ENCODE results near the gene CCDC148. TPM values are rescaled to one million over a fixed set of nuclear protein-coding genes. Genes with fewer than 3 reads are reported as not detected.

CCDC148 gene
- total and polyA plus RNA-seq, 2 donors from 2014 or later: 6.6 to 21.0 TPM

DNA sequence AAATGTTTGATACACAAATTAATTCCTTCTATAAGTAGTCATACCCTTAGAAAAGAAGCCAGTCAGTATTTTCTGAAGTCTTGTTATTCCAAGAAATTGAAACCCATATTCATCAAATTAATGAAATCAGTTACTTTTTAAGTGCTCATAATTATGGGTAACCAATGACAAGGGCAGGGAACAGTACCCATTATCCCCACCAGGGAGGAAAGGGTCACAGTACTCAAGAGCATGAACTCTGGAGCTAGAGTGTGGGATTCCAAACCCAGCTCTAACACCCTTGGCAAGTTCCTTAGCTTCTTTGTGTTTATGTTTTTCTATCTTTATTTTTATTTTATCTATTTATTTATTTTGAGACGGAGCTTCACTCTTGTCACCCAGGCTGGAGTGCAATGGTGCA, 68.4 kb downstream of the CCDC148 start:
- no peaks in the 10 kb centered on the region for H3K27me3 ChIP-seq (ENCODE audit: control insufficient read depth, insufficient read depth, low read length)
- FAIRE-seq: no peak
- H3K9ac ChIP-seq (ENCODE audit: low read length in 3 of 3): no peak overlapping the region
- no peak for DNase-seq
- no peak overlapping the region for H3K4me3 ChIP-seq (ENCODE audit: low read length in 3 of 3)
- H3K27ac ChIP-seq (ENCODE audit: low read depth in 2 of 2, low read length in 2 of 2): no peak overlapping the region
- intact Hi-C loops (cut with DNase I): no loop called here
- no peaks in the 10 kb centered on the region for H3K36me3 ChIP-seq (ENCODE audit: control insufficient read depth in 2 of 3, insufficient read depth in 3 of 3, low read length in 3 of 3)
- TF ChIP-seq, protein P1, sequence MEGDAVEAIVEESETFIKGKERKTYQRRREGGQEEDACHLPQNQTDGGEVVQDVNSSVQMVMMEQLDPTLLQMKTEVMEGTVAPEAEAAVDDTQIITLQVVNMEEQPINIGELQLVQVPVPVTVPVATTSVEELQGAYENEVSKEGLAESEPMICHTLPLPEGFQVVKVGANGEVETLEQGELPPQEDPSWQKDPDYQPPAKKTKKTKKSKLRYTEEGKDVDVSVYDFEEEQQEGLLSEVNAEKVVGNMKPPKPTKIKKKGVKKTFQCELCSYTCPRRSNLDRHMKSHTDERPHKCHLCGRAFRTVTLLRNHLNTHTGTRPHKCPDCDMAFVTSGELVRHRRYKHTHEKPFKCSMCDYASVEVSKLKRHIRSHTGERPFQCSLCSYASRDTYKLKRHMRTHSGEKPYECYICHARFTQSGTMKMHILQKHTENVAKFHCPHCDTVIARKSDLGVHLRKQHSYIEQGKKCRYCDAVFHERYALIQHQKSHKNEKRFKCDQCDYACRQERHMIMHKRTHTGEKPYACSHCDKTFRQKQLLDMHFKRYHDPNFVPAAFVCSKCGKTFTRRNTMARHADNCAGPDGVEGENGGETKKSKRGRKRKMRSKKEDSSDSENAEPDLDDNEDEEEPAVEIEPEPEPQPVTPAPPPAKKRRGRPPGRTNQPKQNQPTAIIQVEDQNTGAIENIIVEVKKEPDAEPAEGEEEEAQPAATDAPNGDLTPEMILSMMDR (IDR thresholded peaks at IDR 0.05; ENCODE audit: borderline replicate concordance, extremely low read depth, insufficient read depth): no peak
- no peaks in the 10 kb centered on the region for H3K4me1 ChIP-seq (ENCODE audit: control insufficient read depth in 2 of 3, insufficient read depth in 2 of 3, low read depth in 1 of 3, low read length in 3 of 3)
- H3K9me3 ChIP-seq (ENCODE audit: control insufficient read depth in 2 of 3, insufficient read depth in 1 of 3, low read length in 3 of 3): no peaks in the 10 kb centered on the region

DNA sequence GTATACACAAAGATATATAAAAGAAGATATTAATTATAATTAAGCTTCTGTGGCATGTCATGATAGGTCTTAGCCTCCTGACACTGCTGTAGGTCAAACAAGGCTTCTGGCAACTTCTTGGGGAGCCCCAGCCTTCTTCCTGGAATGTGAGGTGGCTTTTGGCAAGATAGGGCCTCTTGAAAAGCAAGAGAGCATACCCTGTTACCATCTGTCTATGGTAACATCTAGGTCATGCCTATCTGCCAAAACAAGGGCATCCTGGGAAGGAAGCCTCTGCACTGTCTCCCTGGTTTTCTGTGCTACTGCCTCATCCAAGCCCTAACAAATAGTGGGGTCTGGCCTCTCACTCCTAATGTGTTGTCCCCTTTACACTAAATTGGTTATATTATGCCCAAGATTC, 70.9 kb downstream of the CCDC148 start:
- no peak for FAIRE-seq
- no peaks in the 10 kb centered on the region for H3K36me3 ChIP-seq (ENCODE audit: control insufficient read depth in 2 of 3, insufficient read depth in 3 of 3, low read length in 3 of 3)
- no peak overlapping the region for H3K27ac ChIP-seq (ENCODE audit: low read depth in 2 of 2, low read length in 2 of 2)
- H3K4me3 ChIP-seq (ENCODE audit: low read length in 3 of 3): no peak overlapping the region
- DNase-seq: no peak
- H3K27me3 ChIP-seq (ENCODE audit: control insufficient read depth, insufficient read depth, low read length): no peaks in the 10 kb centered on the region
- no peaks in the 10 kb centered on the region for H3K4me1 ChIP-seq (ENCODE audit: control insufficient read depth in 2 of 3, insufficient read depth in 2 of 3, low read depth in 1 of 3, low read length in 3 of 3)
- H3K9ac ChIP-seq (ENCODE audit: low read length in 3 of 3): no peak overlapping the region
- no peaks in the 10 kb centered on the region for H3K9me3 ChIP-seq (ENCODE audit: control insufficient read depth in 2 of 3, insufficient read depth in 1 of 3, low read length in 3 of 3)
- TF ChIP-seq, protein P1 (IDR thresholded peaks at IDR 0.05; ENCODE audit: borderline replicate concordance, extremely low read depth, insufficient read depth): no peak
- intact Hi-C loops (cut with DNase I): no loop called here

GRCh38 chr2:158381978-158382377, 74.6 kb downstream of the CCDC148 start:
- H3K9ac ChIP-seq (ENCODE audit: low read length in 3 of 3): no peak overlapping the region
- FAIRE-seq (no peak), DNase-seq (no peak)
- no peaks in the 10 kb centered on the region for H3K4me1 ChIP-seq (ENCODE audit: control insufficient read depth in 2 of 3, insufficient read depth in 2 of 3, low read depth in 1 of 3, low read length in 3 of 3)
- intact Hi-C loops (cut with DNase I): no loop called here
- TF ChIP-seq, protein P1 (IDR thresholded peaks at IDR 0.05; ENCODE audit: borderline replicate concordance, extremely low read depth, insufficient read depth): no peak
- H3K9me3 ChIP-seq (ENCODE audit: control insufficient read depth in 2 of 3, insufficient read depth in 1 of 3, low read length in 3 of 3): no peaks in the 10 kb centered on the region
- H3K36me3 ChIP-seq (ENCODE audit: control insufficient read depth in 2 of 3, insufficient read depth in 3 of 3, low read length in 3 of 3): no peaks in the 10 kb centered on the region
- H3K4me3 ChIP-seq (ENCODE audit: low read length in 3 of 3): no peak overlapping the region
- no peak overlapping the region for H3K27ac ChIP-seq (ENCODE audit: low read depth in 2 of 2, low read length in 2 of 2)
- H3K27me3 ChIP-seq (ENCODE audit: control insufficient read depth, insufficient read depth, low read length): no peaks in the 10 kb centered on the region

GRCh38 chr2:158381205-158381604, 75.3 kb downstream of the CCDC148 start:
- H3K4me3 ChIP-seq (ENCODE audit: low read length in 3 of 3): no peak overlapping the region
- H3K9ac ChIP-seq (ENCODE audit: low read length in 3 of 3): no peak overlapping the region
- TF ChIP-seq, protein P1 (IDR thresholded peaks at IDR 0.05; ENCODE audit: borderline replicate concordance, extremely low read depth, insufficient read depth): no peak
- no peaks in the 10 kb centered on the region for H3K27me3 ChIP-seq (ENCODE audit: control insufficient read depth, insufficient read depth, low read length)
- H3K27ac ChIP-seq (ENCODE audit: low read depth in 2 of 2, low read length in 2 of 2): no peak overlapping the region
- no peaks in the 10 kb centered on the region for H3K9me3 ChIP-seq (ENCODE audit: control insufficient read depth in 2 of 3, insufficient read depth in 1 of 3, low read length in 3 of 3)
- no peaks in the 10 kb centered on the region for H3K4me1 ChIP-seq (ENCODE audit: control insufficient read depth in 2 of 3, insufficient read depth in 2 of 3, low read depth in 1 of 3, low read length in 3 of 3)
- H3K36me3 ChIP-seq (ENCODE audit: control insufficient read depth in 2 of 3, insufficient read depth in 3 of 3, low read length in 3 of 3): no peaks in the 10 kb centered on the region
- no peak for DNase-seq
- intact Hi-C loops (cut with DNase I): no loop called here
- no peak for FAIRE-seq
